Natural killer cell (primary cell): ENCODE measurements around the gene ZNF652. TPM values are rescaled to one million over a fixed set of nuclear protein-coding genes. Genes with fewer than 3 reads are reported as not detected.

Experiments
- ATAC-seq, 3 donors: fragments of 150-1000 bp in 2 of 3; fragments of 200-7000 bp in 1 of 3; cut with Tn5 transposase; 1 replicate in 1 of 3; 2 replicates in 2 of 3; pipeline ENCODE4 v1.10.0; 2021; ENCODE audit warnings: mild to moderate bottlenecking in 2 of 3, moderate library complexity in 2 of 3
- DNase-seq, 2 donors: peaks; one replicate each; pipeline versions ENCODE4 v3.0.0 to v3.0.0-alpha.2; 2013 to 2021; ENCODE audit warnings: mixed read lengths in 1 of 2
- H3K27ac ChIP-seq: one replicate; pipeline ENCODE4 v1.5.1; 2013; ENCODE audit warnings: mild to moderate bottlenecking, low read length
- H3K27me3 ChIP-seq: one replicate; pipeline ENCODE4 v1.6.1; 2013; ENCODE audit warnings: low read length; ENCODE audit not compliant: control insufficient read depth, insufficient read depth
- H3K36me3 ChIP-seq: one replicate; pipeline ENCODE4 v1.6.1; 2013; ENCODE audit warnings: low read length; ENCODE audit not compliant: control insufficient read depth, insufficient read depth
- H3K4me1 ChIP-seq: one replicate; pipeline ENCODE4 v1.6.1; 2013; ENCODE audit warnings: low read length; ENCODE audit not compliant: control insufficient read depth, insufficient read depth
- H3K4me3 ChIP-seq: one replicate; pipeline ENCODE4 v1.5.1; 2013; ENCODE audit warnings: low read length
- H3K9me3 ChIP-seq: one replicate; pipeline ENCODE4 v1.6.1; 2013; ENCODE audit warnings: low read length; ENCODE audit not compliant: control insufficient read depth, insufficient read depth
- H3K27ac Mint-ChIP-seq, 2 donors: one replicate each; pipeline ENCODE4 v1.8.0; 2022; ENCODE audit warnings: mild to moderate bottlenecking in 2 of 2, mixed read lengths in 2 of 2, moderate library complexity in 1 of 2
- H3K27me3 Mint-ChIP-seq, 2 donors: one replicate each; pipeline ENCODE4 v1.8.0; 2022; ENCODE audit warnings: low read depth in 2 of 2, mixed read lengths in 2 of 2
- H3K36me3 Mint-ChIP-seq: one replicate; pipeline ENCODE4 v1.8.0; 2022; ENCODE audit warnings: mixed read lengths
- H3K4me1 Mint-ChIP-seq, 2 donors: one replicate each; pipeline ENCODE4 v1.8.0; 2022; ENCODE audit warnings: mixed read lengths in 2 of 2
- H3K4me3 Mint-ChIP-seq: one replicate; pipeline ENCODE4 v1.8.0; 2022; ENCODE audit warnings: mild to moderate bottlenecking, moderate library complexity, mixed read lengths
- H3K9me3 Mint-ChIP-seq, 2 donors: one replicate each; pipeline ENCODE4 v1.8.0; 2022; ENCODE audit warnings: mixed read lengths in 2 of 2
- CTCF ChIP-seq: fragments of 200-600 bp; IDR thresholded peaks from one replicate; pipeline ENCODE4 v1.8.0; 2022; ENCODE audit warnings: antibody characterized with exemption
- WGBS: methylation state at CpG from one replicate; pipeline ENCODE4 v1.1.7; 2013; ENCODE audit warnings: missing lambda C conversion rate; ENCODE audit not compliant: insufficient coverage; 5-methylcytosine and 5-hydroxymethylcytosine counted together
- intact Hi-C: fragments of 100-400 bp; cut with micrococcal nuclease; formaldehyde crosslinking; loops from one replicate; pipeline ENCODE4 v1.14.2; 2022
- total RNA-seq, 4 donors: library from RNA; stranded (reverse); fragments of 120-200 nt in 1 of 4; gene quantifications; one replicate each; pipeline versions ENCODE4 v1.2.3 to v1.2.4, GENCODE V29; 2013 to 2022

The ZNF652 gene
- total RNA-seq, 3 donors from 2014 or later (not counting 1 experiment from before 2014, with no cell fraction given) = 53.8 to 79.1 (median 73.3) TPM

- peaks cover 15% of the 10 kb centered on the region for H3K36me3 ChIP-seq
- H3K27me3 Mint-ChIP-seq = no peaks in the 10 kb centered on the region
- no peak overlapping the region for H3K4me3 Mint-ChIP-seq
- ATAC-seq = no peak
- WGBS = 86% methylated on average over 6 of the region's 6 CpGs
- H3K36me3 Mint-ChIP-seq = no peaks in the 10 kb centered on the region
- no peaks in the 10 kb centered on the region for H3K9me3 ChIP-seq
- H3K4me1 Mint-ChIP-seq = peaks cover 45 to 50% of the 10 kb centered on the region in 2 donors
- TF ChIP-seq CTCF = no peak
- peak overlapping the region; percentile 94 for H3K27ac Mint-ChIP-seq
- H3K9me3 Mint-ChIP-seq = no peaks in the 10 kb centered on the region
- no peak for DNase-seq
- H3K4me3 ChIP-seq = no peak overlapping the region
- H3K4me1 ChIP-seq = peaks cover 45% of the 10 kb centered on the region
- H3K27ac ChIP-seq = no peak overlapping the region
- H3K27me3 ChIP-seq = no peaks in the 10 kb centered on the region
- intact Hi-C loops = loop anchor here (2.0 to 10.0 kb wide), 2 partner anchors 13 to 293 kb away; no protein-coding TSS in a partner anchor
These were observed 40.0 kb upstream of the ZNF652 start for GRCh38 chr17:49401971-49402611.

GRCh38 chr17:49399995-49400394 is 37.9 kb upstream of the ZNF652 start:
- no peaks in the 10 kb centered on the region for H3K36me3 Mint-ChIP-seq

GRCh38 chr17:49397586-49397985 is 35.5 kb upstream of the ZNF652 start:
- H3K9me3 ChIP-seq = no peaks in the 10 kb centered on the region
- Mint-ChIP-seq H3K27ac (no peak overlapping the region), H3K36me3 (no peaks in the 10 kb centered on the region), H3K27me3 (no peaks in the 10 kb centered on the region), H3K9me3 (no peaks in the 10 kb centered on the region), H3K4me3 (no peak overlapping the region), H3K4me1 (peaks cover 23 to 25% of the 10 kb centered on the region in 2 donors)
- H3K36me3 ChIP-seq = no peaks in the 10 kb centered on the region
- TF ChIP-seq CTCF = no peak
- no peak overlapping the region for H3K4me3 ChIP-seq
- H3K4me1 ChIP-seq = peaks cover 25% of the 10 kb centered on the region
- WGBS = 72% methylated on average over 4 of the region's 4 CpGs
- no peak overlapping the region for H3K27ac ChIP-seq
- DNase-seq = no peak
- no peak for ATAC-seq
- H3K27me3 ChIP-seq = no peaks in the 10 kb centered on the region
- intact Hi-C loops = loop anchor here (10.0 kb wide), 1 partner anchor 213 kb away; no protein-coding TSS in a partner anchor

More at GRCh38 chr17:49399995-49400394, 37.9 kb upstream of the ZNF652 start:
- TF ChIP-seq CTCF = no peak
- peaks cover 38% of the 10 kb centered on the region for H3K4me1 ChIP-seq
- H3K27ac ChIP-seq = no peak overlapping the region
- DNase-seq = no peak
- H3K4me1 Mint-ChIP-seq = peaks cover 40 to 46% of the 10 kb centered on the region in 2 donors
- 95% methylated on average over 3 of the region's 3 CpGs for WGBS
- no peak overlapping the region for H3K4me3 Mint-ChIP-seq
- H3K9me3 ChIP-seq = no peaks in the 10 kb centered on the region
- intact Hi-C loops = loop anchor here (10.0 kb wide), 2 partner anchors 215 to 295 kb away; no protein-coding TSS in a partner anchor
- no peak overlapping the region for H3K4me3 ChIP-seq
- no peaks in the 10 kb centered on the region for H3K36me3 ChIP-seq
- H3K27me3 ChIP-seq = no peaks in the 10 kb centered on the region
- H3K9me3 Mint-ChIP-seq = no peaks in the 10 kb centered on the region
- no peak for ATAC-seq
- H3K27ac Mint-ChIP-seq = no peak overlapping the region
- H3K27me3 Mint-ChIP-seq = no peaks in the 10 kb centered on the region
